Measurements from ENCODE around the gene CHST3. TPM values are rescaled to one million over a fixed set of nuclear protein-coding genes. Genes with fewer than 3 reads are reported as not detected.
"Not testable (repeated sequence)": the region's sequence is repeated elsewhere in the genome, so short reads cannot be mapped to it uniquely, and the experiment has no call there.

Gene CHST3
- total RNA-seq, 1 experiment from 2014 or later: 9.4 TPM

- no peak for DNase-seq (ENCODE audit: low read depth)
Observed at GRCh38 chr10:71972746-71973695, 8.8 kb downstream of the CHST3 start.

GRCh38 chr10:71973777-71974488 is 9.7 kb downstream of the CHST3 start:
- DNase-seq (ENCODE audit: low read depth): no peak

GRCh38 chr10:71974489-71975021 is 10.4 kb downstream of the CHST3 start:
- peak; percentile 85 for DNase-seq (ENCODE audit: low read depth)

GRCh38 chr10:71975087-71975870 is 11.1 kb downstream of the CHST3 start:
- DNase-seq (ENCODE audit: low read depth): peak; percentile 73

GRCh38 chr10:71975871-71976725 is 11.9 kb downstream of the CHST3 start:
- DNase-seq (ENCODE audit: low read depth): peak; percentile 91

- not testable (repeated sequence) for DNase-seq (ENCODE audit: low read depth)
Observed at GRCh38 chr10:71977614-71977903, 13.4 kb downstream of the CHST3 start.

GRCh38 chr10:71978476-71978875 is 14.3 kb downstream of the CHST3 start:
- DNase-seq (ENCODE audit: low read depth): no peak

- DNase-seq (ENCODE audit: low read depth): no peak
Observed at GRCh38 chr10:71978988-71979691, 14.9 kb downstream of the CHST3 start.

GRCh38 chr10:71979692-71980062 is 15.5 kb downstream of the CHST3 start:
- DNase-seq (ENCODE audit: low read depth): no peak

- no peak for DNase-seq (ENCODE audit: low read depth)
Observed at GRCh38 chr10:71980181-71981014, 16.2 kb downstream of the CHST3 start.

GRCh38 chr10:71981015-71981875 is 17.1 kb downstream of the CHST3 start:
- peak; percentile 80 for DNase-seq (ENCODE audit: low read depth)

GRCh38 chr10:71981876-71982230 is 17.7 kb downstream of the CHST3 start:
- no peak for DNase-seq (ENCODE audit: low read depth)

- DNase-seq (ENCODE audit: low read depth): no peak
Observed at GRCh38 chr10:71982269-71983178, 18.3 kb downstream of the CHST3 start.

GRCh38 chr10:71984126-71984808 is 20.1 kb downstream of the CHST3 start:
- no peak for DNase-seq (ENCODE audit: low read depth)

- DNase-seq (ENCODE audit: low read depth): peak; percentile 81
Observed at GRCh38 chr10:71984809-71985388, 20.7 kb downstream of the CHST3 start.

- no peak for DNase-seq (ENCODE audit: low read depth)
Observed at GRCh38 chr10:71985542-71986250, 21.5 kb downstream of the CHST3 start.
